Endothelial cell (in vitro differentiated cells): ENCODE measurements around the gene FASTKD3. TPM values are rescaled to one million over a fixed set of nuclear protein-coding genes. Genes with fewer than 3 reads are reported as not detected.

Experiments
- DNase-seq: peaks from one replicate; pipeline ENCODE4 v3.0.0; 2021; ENCODE audit warnings: low spot score
- H3K27ac Mint-ChIP-seq: one replicate; pipeline ENCODE4 v1.8.0; 2021; ENCODE audit warnings: mixed read lengths, inconsistent platforms; ENCODE audit not compliant: unreplicated experiment
- H3K27me3 Mint-ChIP-seq: one replicate; pipeline ENCODE4 v1.8.0; 2021; ENCODE audit warnings: mild to moderate bottlenecking, moderate library complexity, mixed read lengths, inconsistent platforms; ENCODE audit not compliant: unreplicated experiment
- H3K36me3 Mint-ChIP-seq: one replicate; pipeline ENCODE4 v1.8.0; 2021; ENCODE audit warnings: mild to moderate bottlenecking, low read depth, mixed read lengths, inconsistent platforms; ENCODE audit not compliant: unreplicated experiment
- H3K4me1 Mint-ChIP-seq: one replicate; pipeline ENCODE4 v1.8.0; 2021; ENCODE audit warnings: mild to moderate bottlenecking, mixed read lengths, inconsistent platforms; ENCODE audit not compliant: unreplicated experiment
- H3K4me3 Mint-ChIP-seq: one replicate; pipeline ENCODE4 v1.8.0; 2021; ENCODE audit warnings: mild to moderate bottlenecking, mixed read lengths, inconsistent platforms; ENCODE audit not compliant: unreplicated experiment
- H3K9me3 Mint-ChIP-seq: one replicate; pipeline ENCODE4 v1.8.0; 2021; ENCODE audit warnings: mixed read lengths, inconsistent platforms; ENCODE audit not compliant: unreplicated experiment
- CTCF ChIP-seq: fragments of 200-600 bp; sonication (generic); IDR thresholded peaks from one replicate; pipeline ENCODE4 v1.5.0; 2021; ENCODE audit warnings: antibody characterized with exemption; ENCODE audit not compliant: unreplicated experiment
- total RNA-seq: library from RNA; stranded (reverse); fragmentation: NEBNext Ultra II Directional; extraction: Animal tissue kit (Norgen Biotek cat#: 25700); gene quantifications from one replicate; pipeline ENCODE4 v1.2.1, GENCODE V29; 2021; ENCODE audit not compliant: unreplicated experiment

FASTKD3 gene
- total RNA-seq, 1 donor from 2014 or later, result 9.1 TPM

- Mint-ChIP-seq H3K36me3 (no peaks in the 10 kb centered on the region), H3K4me1 (no peaks in the 10 kb centered on the region), H3K27ac (no peak overlapping the region), H3K9me3 (no peaks in the 10 kb centered on the region), H3K27me3 (peaks cover 7% of the 10 kb centered on the region), H3K4me3 (no peak overlapping the region)
- DNase-seq, result no peak
- no peak for TF ChIP-seq CTCF
These were observed 13.2 kb downstream of the FASTKD3 start for GRCh38 chr5:7855611-7856010.

- TF ChIP-seq CTCF, result no peak
- no peak overlapping the region for H3K4me3 Mint-ChIP-seq
These were observed 15.8 kb downstream of the FASTKD3 start for GRCh38 chr5:7852988-7853387.

GRCh38 chr5:7852542-7852941 lies 16.3 kb downstream of the FASTKD3 start:
- no peak for TF ChIP-seq CTCF
- H3K9me3 Mint-ChIP-seq, result no peaks in the 10 kb centered on the region
- no peak for DNase-seq
- H3K27ac Mint-ChIP-seq, result no peak overlapping the region
- peak overlapping the region; percentile 22 for H3K4me3 Mint-ChIP-seq
- H3K36me3 Mint-ChIP-seq, result no peaks in the 10 kb centered on the region
- peaks cover 18% of the 10 kb centered on the region for H3K27me3 Mint-ChIP-seq
- H3K4me1 Mint-ChIP-seq, result no peaks in the 10 kb centered on the region

More at GRCh38 chr5:7852988-7853387, 15.8 kb downstream of the FASTKD3 start:
- Mint-ChIP-seq H3K27me3 (peaks cover 18% of the 10 kb centered on the region), H3K9me3 (no peaks in the 10 kb centered on the region), H3K27ac (no peak overlapping the region), H3K36me3 (no peaks in the 10 kb centered on the region), H3K4me1 (no peaks in the 10 kb centered on the region)
- no peak for DNase-seq

- TF ChIP-seq CTCF, result no peak
- H3K27me3 Mint-ChIP-seq, result peaks cover 18% of the 10 kb centered on the region
- H3K9me3 Mint-ChIP-seq, result no peaks in the 10 kb centered on the region
- DNase-seq, result no peak
- no peaks in the 10 kb centered on the region for H3K4me1 Mint-ChIP-seq
- H3K4me3 Mint-ChIP-seq, result peak overlapping the region; percentile 59
- no peaks in the 10 kb centered on the region for H3K36me3 Mint-ChIP-seq
- H3K27ac Mint-ChIP-seq, result peak overlapping the region; percentile 22
These were observed 17.1 kb downstream of the FASTKD3 start for GRCh38 chr5:7851617-7852289.

GRCh38 chr5:7851240-7851592 lies 17.6 kb downstream of the FASTKD3 start:
- Mint-ChIP-seq H3K36me3 (no peaks in the 10 kb centered on the region), H3K9me3 (no peaks in the 10 kb centered on the region), H3K4me1 (no peaks in the 10 kb centered on the region), H3K27ac (peak overlapping the region; percentile 82), H3K4me3 (peak overlapping the region; percentile 86), H3K27me3 (peaks cover 18% of the 10 kb centered on the region)
- no peak for TF ChIP-seq CTCF
- no peak for DNase-seq
